NCI-H2196 (cell line): ENCODE data around the gene IFT20.

Experiments
- DNase-seq: peaks from one replicate; lab custom pipeline; 2025; ENCODE audit not compliant: unreplicated experiment; lab: John Stamatoyannopoulos, UW

The IFT20 gene

GRCh38 chr17:28335201-28335958 lies at the start of gene IFT20, which contains the start of gene TNFAIP1:
TSS of gene IFT20 (minus strand) at chr17:28335472. CDS start at chr17:28331985, 3,487 bp downstream.
TSS of gene TNFAIP1 (plus strand) at chr17:28335761. CDS start at chr17:28339522, 3,761 bp downstream.
- DNase-seq, result peak; percentile 92

GRCh38 chr17:28385037-28385400 lies 49.7 kb upstream of the IFT20 start:
- no peak for DNase-seq

- DNase-seq, result peak; percentile 71
Measured at GRCh38 chr17:28384281-28385036, 49.2 kb upstream of the IFT20 start.

GRCh38 chr17:28381141-28381825 lies 46.0 kb upstream of the IFT20 start:
- DNase-seq, result no peak

GRCh38 chr17:28379814-28380801 lies 44.8 kb upstream of the IFT20 start:
- peak; percentile 29 for DNase-seq

- no peak for DNase-seq
Measured at GRCh38 chr17:28372945-28373274, 37.6 kb upstream of the IFT20 start.

- DNase-seq, result no peak
Measured at GRCh38 chr17:28372203-28372944, 37.1 kb upstream of the IFT20 start.

- DNase-seq, result peak; percentile 72
Measured at GRCh38 chr17:28371245-28372202, 36.3 kb upstream of the IFT20 start, which contains the start of gene SARM1. TSS of gene SARM1 (plus strand) at chr17:28371694. CDS start at chr17:28372033, 339 bp downstream.

- no peak for DNase-seq
Measured at GRCh38 chr17:28370744-28371103, 35.5 kb upstream of the IFT20 start.

- DNase-seq, result peak; percentile 25
Measured at GRCh38 chr17:28370035-28370743, 34.9 kb upstream of the IFT20 start, which contains the start of gene VTN. TSS of gene VTN (minus strand) at chr17:28370307. CDS start at chr17:28370203, 104 bp downstream.

- DNase-seq, result no peak
Measured at GRCh38 chr17:28369684-28370034, 34.4 kb upstream of the IFT20 start.

- no peak for DNase-seq
Measured at GRCh38 chr17:28368915-28369683, 33.8 kb upstream of the IFT20 start.

GRCh38 chr17:28368306-28368831 lies 33.1 kb upstream of the IFT20 start:
- DNase-seq, result no peak

- DNase-seq, result no peak
Measured at GRCh38 chr17:28367641-28368305, 32.5 kb upstream of the IFT20 start.

GRCh38 chr17:28366605-28367004 lies 31.3 kb upstream of the IFT20 start:
- no peak for DNase-seq

- DNase-seq, result no peak
Measured at GRCh38 chr17:28365487-28365886, 30.2 kb upstream of the IFT20 start.
